HG03558 (cell line): ENCODE results near the gene EVX1.

Experiments used
- ATAC-seq: cut with Tn5 transposase; IDR thresholded peaks from one replicate; pipeline ENCODE4 v1.9.1; 2021; ENCODE audit warnings: moderate number of reproducible peaks; ENCODE audit not compliant: unreplicated experiment; ENCODE audit errors: extremely low read depth

Gene EVX1

DNA sequence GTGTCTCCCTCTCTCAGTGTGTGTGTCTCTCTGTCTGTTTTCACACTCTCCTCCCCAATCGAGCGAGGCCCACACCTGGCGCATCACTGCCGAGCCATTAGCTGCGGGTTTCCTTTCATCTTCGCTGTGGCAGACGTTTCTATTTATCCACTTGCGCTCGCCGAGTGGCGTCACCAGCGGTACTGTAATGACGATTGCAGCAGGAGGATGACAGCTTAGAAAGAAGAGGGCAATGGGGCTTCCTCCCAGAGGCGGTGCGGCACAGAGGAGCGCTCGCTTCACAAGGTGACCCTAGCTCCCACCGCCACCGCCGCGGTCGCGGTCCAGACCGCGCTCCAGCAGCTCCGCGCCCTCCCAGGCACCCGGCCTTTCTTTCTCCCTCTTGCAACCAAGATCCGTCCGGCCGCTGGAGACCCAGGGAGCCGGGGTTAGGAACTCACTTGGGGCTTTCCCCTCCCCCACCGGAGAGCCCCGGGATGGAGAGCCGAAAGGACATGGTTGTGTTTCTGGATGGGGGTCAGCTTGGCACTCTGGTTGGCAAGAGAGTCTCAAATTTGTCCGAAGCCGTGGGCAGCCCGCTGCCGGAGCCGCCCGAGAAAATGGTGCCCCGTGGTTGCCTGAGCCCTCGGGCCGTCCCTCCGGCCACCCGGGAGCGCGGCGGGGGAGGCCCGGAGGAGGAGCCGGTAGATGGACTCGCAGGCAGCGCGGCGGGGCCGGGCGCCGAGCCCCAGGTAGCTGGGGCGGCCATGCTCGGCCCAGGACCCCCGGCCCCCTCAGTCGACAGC lies at the start of gene EVX1:
Gene EVX1 (plus strand): TSS at position 248 of the 785 bp plus-strand sequence. CDS start 229 bp downstream, at position 477.
- ATAC-seq = no peak

DNA sequence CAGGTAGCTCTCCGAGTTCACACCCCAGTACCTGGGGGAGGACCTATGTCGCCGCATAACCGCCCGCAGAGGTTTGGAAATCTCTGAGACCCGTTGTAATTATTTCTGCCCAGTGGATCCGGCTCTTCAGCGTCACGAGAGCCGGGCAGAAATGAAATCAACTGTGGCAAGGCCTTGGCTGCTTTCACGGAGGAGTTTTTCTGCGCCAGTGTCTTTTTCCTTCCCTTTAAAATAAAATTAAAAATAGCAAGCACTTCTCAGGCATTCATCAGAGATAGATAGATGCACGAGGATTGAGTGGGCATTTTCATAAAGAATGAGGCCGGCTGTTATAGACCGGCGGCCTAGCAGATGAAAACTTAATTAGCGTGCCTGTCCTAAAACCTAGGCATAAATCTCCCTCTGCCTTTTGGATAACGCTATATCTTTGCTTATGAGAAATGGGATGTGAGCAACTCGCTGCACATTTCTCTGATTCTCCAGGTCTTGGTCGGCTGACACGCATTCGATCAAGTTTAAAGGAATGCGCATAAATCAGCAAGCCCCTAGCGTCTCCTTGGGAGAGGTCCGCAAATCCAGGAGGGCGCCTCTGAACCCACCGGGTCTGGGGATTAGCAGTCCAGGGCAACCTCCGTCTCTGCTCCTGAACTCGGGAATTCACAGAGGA lies 49.1 kb upstream of the EVX1 start:
- ATAC-seq = no peak

- ATAC-seq = no peak
These were observed 48.6 kb upstream of the EVX1 start for GRCh38 chr7:27194002-27194352.

GRCh38 chr7:27194686-27195379 lies 47.8 kb upstream of the EVX1 start:
- no peak for ATAC-seq

DNA sequence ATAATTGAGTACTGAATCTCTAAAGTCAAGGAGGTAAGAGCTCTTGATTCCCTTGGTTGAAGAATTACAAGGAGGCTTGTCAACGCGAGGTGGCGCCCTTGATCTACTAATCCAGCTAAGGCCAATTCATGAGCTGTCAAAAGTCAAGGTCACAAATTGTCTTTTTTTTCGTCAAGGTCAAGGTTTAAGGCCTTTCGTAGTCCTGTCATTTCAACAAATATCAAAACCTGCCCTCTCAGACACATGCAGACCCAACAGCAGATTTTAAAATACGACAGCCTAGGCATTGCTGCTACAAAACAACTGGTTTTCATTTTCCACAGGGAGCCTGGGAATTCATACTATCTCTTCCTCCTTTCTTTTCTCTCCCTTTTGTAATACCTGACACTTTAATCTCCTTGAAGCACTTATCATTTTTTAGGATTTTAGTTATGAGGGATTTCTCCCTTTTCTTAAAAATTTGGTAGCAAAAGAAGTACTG lies 46.3 kb upstream of the EVX1 start:
- ATAC-seq = no peak

DNA sequence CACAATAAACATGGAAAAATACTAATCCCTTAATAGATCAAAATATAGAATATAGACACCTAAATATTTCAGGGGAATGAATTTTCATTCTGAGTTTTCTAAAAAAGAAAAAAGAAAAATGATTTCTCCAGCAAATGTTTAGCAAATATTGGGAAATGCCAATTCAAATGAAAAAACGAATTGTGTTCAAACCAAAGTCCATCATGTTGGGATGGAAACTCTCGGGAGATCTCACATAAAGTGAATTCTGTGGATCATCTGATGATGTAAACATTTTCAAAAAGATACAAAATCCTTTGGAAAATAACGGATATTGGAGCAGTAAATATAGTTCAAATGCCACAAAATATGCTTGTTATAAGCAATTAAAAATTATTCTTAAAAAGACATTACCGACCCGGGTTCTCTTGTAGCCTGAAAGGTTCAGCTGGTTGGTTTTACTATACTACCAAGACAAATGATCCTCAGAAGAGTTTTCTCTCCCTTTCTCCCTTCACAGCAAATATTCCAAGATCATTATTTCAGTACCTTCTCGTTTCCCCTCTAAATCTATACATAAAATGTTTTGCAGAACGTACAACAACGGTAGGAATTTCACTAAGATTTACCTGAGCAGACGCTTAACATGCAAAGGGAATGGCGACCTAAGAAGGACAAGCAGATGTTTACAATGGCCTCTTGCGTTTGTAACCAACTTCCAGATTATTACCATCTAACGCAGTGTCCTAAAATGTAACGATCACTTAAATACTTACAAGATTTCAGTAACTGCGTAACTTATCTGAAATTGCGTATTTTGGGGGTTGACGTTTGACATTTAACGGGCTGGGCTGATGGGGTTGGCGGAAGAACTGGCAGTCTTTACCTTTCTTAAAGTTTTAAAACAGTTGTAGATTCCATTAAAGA lies 45.2 kb upstream of the EVX1 start:
- no peak for ATAC-seq

GRCh38 chr7:27198138-27198841 lies 44.3 kb upstream of the EVX1 start:
- no peak for ATAC-seq

- no peak for ATAC-seq
These were observed 43.5 kb upstream of the EVX1 start for GRCh38 chr7:27198871-27199801.

DNA sequence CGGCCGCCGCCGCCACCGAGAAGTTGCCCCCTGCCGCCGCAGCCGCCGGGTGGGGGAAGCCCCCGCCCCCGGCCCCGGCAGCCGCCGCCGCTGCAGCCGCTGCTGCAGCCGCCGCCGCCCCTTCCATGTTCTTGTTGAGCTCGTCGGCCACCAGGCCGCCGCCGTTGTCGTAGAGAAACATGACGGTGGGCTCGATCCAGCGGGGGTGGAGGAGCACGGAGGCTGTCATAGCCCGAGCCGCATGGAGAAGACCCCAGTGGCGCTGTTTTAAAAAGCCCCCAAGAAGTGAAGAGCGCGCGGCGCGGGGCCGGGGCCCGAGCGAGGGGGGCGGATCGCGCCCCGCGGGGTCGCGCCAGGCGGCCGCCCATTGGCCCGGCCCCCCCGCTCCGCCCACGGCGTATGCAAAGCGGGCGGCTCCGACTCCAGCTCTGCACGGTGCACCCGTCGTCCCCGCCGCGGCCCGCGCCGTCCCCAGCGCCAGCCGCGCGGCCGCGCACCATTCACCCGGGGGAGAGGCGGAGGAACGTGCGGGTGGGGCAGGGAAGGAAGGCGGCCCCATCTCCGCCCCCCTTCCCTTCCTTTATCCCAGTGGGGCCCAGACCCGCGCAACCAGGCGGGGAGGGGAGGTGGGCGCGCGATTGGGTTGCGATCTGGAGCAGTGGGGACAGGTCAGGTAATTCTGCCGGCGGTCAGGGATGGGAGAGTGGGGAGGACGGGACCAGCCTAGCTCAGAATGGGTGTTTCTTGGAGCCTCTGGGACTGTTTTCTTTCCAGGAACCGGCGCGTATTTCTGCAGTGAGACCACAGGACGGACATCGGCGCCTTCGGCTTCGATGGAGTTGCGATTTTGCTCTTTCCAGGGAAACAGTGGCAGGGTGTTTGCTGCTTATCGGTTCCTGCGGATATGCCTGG lies 42.5 kb upstream of the EVX1 start, which contains the start of gene HOXA13:
Gene HOXA13 (minus strand): TSS at position 243 of the 912 bp plus-strand sequence. CDS start 14 bp downstream, at position 229.
- ATAC-seq = no peak

- ATAC-seq = no peak
These were observed 41.6 kb upstream of the EVX1 start for GRCh38 chr7:27200761-27201579.

GRCh38 chr7:27201580-27202017 lies 41.0 kb upstream of the EVX1 start:
- ATAC-seq = no peak

DNA sequence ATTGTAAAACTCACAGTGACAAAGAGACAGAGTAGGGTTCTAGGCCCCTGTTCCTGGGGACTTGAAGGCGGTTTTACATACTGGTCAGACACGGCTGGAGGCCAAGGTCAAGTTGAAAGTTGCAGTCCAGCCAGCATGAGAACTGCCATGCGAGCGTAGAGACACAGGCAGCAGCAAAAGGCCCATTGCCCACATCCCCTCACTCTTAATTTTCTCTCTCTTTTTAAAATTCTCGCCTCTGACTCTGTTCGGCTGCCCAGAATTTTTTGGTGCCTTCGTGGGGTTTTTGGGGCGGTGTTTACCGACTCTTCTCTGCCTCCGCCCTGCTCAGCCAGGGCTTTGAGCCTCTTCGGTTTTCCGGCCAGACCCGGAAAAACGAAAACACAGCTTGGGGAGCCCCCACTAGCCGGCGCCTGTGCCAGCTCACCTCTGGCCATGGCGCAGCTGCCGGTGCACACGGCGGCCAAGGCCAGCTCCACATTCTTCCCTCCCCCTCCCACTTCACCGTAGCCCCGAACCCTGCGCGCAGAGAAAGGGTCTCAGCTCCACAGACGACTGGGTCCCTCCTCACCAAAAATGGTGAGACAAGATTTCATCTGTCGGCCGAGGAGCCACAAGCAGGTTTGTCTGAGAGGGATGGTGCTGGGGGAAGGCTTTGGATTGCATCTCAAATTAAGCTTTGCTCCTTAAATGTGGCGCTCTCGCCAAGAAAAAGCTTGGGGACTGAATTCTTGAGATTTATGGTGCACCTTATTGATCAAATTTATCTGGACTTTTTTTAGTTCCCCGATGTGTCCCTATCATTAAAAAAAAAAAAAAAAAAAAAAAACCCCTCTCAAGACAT lies 40.4 kb upstream of the EVX1 start:
- no peak for ATAC-seq

DNA sequence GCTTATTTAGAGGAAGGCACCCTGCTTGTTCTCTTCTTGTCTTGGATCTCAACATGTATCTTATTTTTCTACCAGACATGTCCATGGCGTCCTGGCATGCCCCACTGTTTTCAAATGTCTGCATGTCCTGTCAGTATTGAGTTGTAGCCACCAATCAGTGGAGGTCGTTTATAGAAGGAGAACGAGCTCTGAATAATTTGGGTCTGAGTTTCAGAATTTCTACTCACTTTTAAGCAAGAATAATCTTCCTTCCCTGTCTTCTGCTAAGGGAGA lies 39.8 kb upstream of the EVX1 start:
- no peak for ATAC-seq

- ATAC-seq = no peak
These were observed 39.1 kb upstream of the EVX1 start for GRCh38 chr7:27203365-27203953.

DNA sequence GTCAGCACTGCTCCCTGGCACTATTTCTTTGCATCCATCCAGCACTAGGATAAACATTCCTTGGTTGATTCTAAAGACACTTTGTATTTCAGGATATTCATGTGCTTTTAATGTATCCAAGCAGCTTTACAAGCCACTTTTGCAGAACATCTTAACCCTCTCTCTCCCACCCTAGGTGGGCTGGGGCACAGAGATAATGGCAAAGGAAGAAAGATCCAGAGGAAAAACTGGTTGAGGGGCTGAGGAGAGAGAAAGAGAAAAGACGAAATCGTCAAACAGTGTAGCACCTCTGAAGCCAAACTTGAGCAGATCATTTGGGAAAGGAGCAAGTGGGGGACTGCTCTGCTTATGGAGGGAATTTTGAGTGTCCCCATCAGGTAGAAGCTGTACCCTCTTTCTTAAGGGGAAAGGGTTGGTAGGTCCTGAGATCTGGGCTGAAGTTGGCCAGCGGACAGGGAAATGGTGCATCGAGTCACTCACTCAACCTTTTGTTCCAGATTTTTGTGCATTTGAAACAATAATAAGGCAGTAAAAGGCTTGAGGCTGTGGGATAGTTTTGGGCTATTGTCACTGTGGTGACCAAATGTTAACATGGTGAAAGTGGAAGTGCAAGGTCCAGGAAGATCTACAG lies 38.5 kb upstream of the EVX1 start:
- no peak for ATAC-seq
